K562 (cell line): ENCODE data around the gene CHRM4. TPM values are rescaled to one million over a fixed set of nuclear protein-coding genes. Genes with fewer than 3 reads are reported as not detected.
A peak's percentile ranks its signal among the peaks of the same experiment; 100 is the strongest.

Experiments used
- AFF4 ChIP-seq: sonication (generic); formaldehyde crosslinking; IDR thresholded peaks from 2 replicates; pipeline ENCODE4 v1.8.0; 2023; ENCODE audit warnings: mild to moderate bottlenecking, missing genetic modification reagents
- ATF2 ChIP-seq: sonication (generic); formaldehyde crosslinking; IDR thresholded peaks from 2 replicates; pipeline ENCODE4 v1.8.1; 2022; ENCODE audit warnings: missing genetic modification reagents
- BCOR ChIP-seq: fragments of 450-650 bp; IDR thresholded peaks from 2 replicates; pipeline ENCODE4 v1.6.1; 2016
- DACH1 ChIP-seq: fragments of 450-650 bp; IDR thresholded peaks from 2 replicates; pipeline ENCODE4 v1.6.1; 2018; ENCODE audit not compliant: partially characterized antibody
- GATAD2B ChIP-seq: fragments of 450-650 bp; IDR thresholded peaks from 2 replicates; pipeline ENCODE4 v1.6.1; 2017; ENCODE audit warnings: mild to moderate bottlenecking, borderline replicate concordance
- KAT7 ChIP-seq: sonication (generic); formaldehyde crosslinking; IDR thresholded peaks from 2 replicates; pipeline ENCODE4 v1.8.0; 2022; ENCODE audit warnings: missing genetic modification reagents, mild to moderate bottlenecking, borderline replicate concordance
- MAZ ChIP-seq, 2 experiments: fragments of 450-650 bp in 1 of 2; sonication (generic) in 1 of 2; formaldehyde crosslinking; IDR thresholded peaks in 1 of 2; conservative IDR thresholded peaks in 1 of 2; 2 replicates each; pipeline versions ENCODE4 v1.4.0 to v1.5.0; 2020; ENCODE audit warnings: mild to moderate bottlenecking in 1 of 2, missing genetic modification reagents in 1 of 2
- NELFE ChIP-seq: IDR thresholded peaks from 2 replicates; pipeline ENCODE4 v1.6.1; 2011; ENCODE audit warnings: mild to moderate bottlenecking; ENCODE audit not compliant: insufficient read depth, insufficient read length
- NFE2 ChIP-seq: IDR thresholded peaks from 2 replicates; pipeline ENCODE4 v1.6.1; 2014; ENCODE audit warnings: antibody characterized with exemption, low read depth
- NFRKB ChIP-seq: fragments of 450-650 bp; IDR thresholded peaks from 2 replicates; pipeline ENCODE4 v1.6.1; 2016; ENCODE audit warnings: low read depth
- NONO ChIP-seq, 2 experiments: fragments of 200-400 bp in 1 of 2; fragments of 450-650 bp in 1 of 2; formaldehyde crosslinking in 1 of 2; IDR thresholded peaks; 2 replicates each; pipeline ENCODE4 v1.6.1; 2017; ENCODE audit warnings: low read depth in 2 of 2, mild to moderate bottlenecking in 2 of 2, moderate library complexity in 2 of 2, low read length in 1 of 2
- RAD51 ChIP-seq: fragments of 450-650 bp; IDR thresholded peaks from 2 replicates; pipeline ENCODE4 v1.7.1; 2016; ENCODE audit warnings: low read depth, mild to moderate bottlenecking, borderline replicate concordance
- RBFOX2 ChIP-seq: fragments of 200-400 bp; formaldehyde crosslinking; IDR thresholded peaks from 2 replicates; pipeline ENCODE4 v1.6.1; 2017; ENCODE audit warnings: low read depth, mild to moderate bottlenecking, low read length, moderate library complexity
- SIN3A ChIP-seq, 2 experiments: fragments of 150-350 bp in 1 of 2; IDR thresholded peaks; 2 replicates each; pipeline ENCODE4 v1.6.1; 2011 to 2016; ENCODE audit warnings: borderline replicate concordance in 2 of 2, low read depth in 2 of 2, low read length in 2 of 2, mild to moderate bottlenecking in 2 of 2, moderate library complexity in 2 of 2; ENCODE audit not compliant: control insufficient read depth in 1 of 2
- SMAD4 ChIP-seq: fragments of 250-450 bp; sonication (Bioruptor Pico); conservative IDR thresholded peaks from 2 replicates; pipeline ENCODE4 v1.8.0; 2021; ENCODE audit warnings: inconsistent platforms, mild to moderate bottlenecking, moderate library complexity
- SNRNP70 ChIP-seq: fragments of 200-400 bp; formaldehyde crosslinking; optimal IDR thresholded peaks from 2 replicates; pipeline ENCODE3; 2017; ENCODE audit warnings: low read depth, low read length
- STAT6 ChIP-seq: sonication (generic); formaldehyde crosslinking; IDR thresholded peaks from 2 replicates; pipeline ENCODE4 v1.8.1; 2023; ENCODE audit warnings: mild to moderate bottlenecking, missing genetic modification reagents
- TEAD1 ChIP-seq, 2 experiments: fragments of 450-650 bp in 1 of 2; sonication (generic) in 1 of 2; formaldehyde crosslinking; IDR thresholded peaks; 2 replicates each; pipeline versions ENCODE4 v1.4.0 to v1.8.0; 2020 to 2022; ENCODE audit warnings: mild to moderate bottlenecking in 2 of 2, missing genetic modification reagents in 1 of 2
- THRAP3 ChIP-seq: fragments of 450-650 bp; IDR thresholded peaks from 2 replicates; pipeline ENCODE4 v1.6.1; 2016; ENCODE audit warnings: mild to moderate bottlenecking, inconsistent platforms, borderline replicate concordance
- polyA plus RNA-seq, 8 experiments: library from polyadenylated mRNA; depleted of rRNA in 4 of 8; stranded (reverse) in 5 of 8; unstranded in 3 of 8; fragments of >200 nt; fragmentation: Nextera tagmentation in 2 of 8; fragmentation: Illumina TruSeq in 1 of 8; extraction: Ambion mirVana in 2 of 8; extraction: Trizol in 1 of 8; gene quantifications; 2 replicates each; pipeline versions ENCODE4 v1.2.1 to v1.2.3, GENCODE V29; 2011 to 2014; ENCODE audit warnings: inconsistent platforms in 1 of 8, missing spikeins in 1 of 8
- total RNA-seq, 7 experiments: library from RNA; depleted of rRNA in 6 of 7; stranded (reverse); fragments of >200 nt in 6 of 7; fragmentation: Illumina TruSeq in 2 of 7; extraction: Trizol in 2 of 7; gene quantifications; 2 replicates each; pipeline versions ENCODE4 v1.2.1 to v1.2.3, GENCODE V29; 2011 to 2021; ENCODE audit warnings: low replicate concordance in 1 of 7

CHRM4 gene
- total and polyA plus RNA-seq, 9 of the 15 experiments (the other 6 are each of a cell fraction or from before 2014, with no cell fraction given): 0.22 to 1.3 (median 0.40) TPM; not detected in 2

DNA sequence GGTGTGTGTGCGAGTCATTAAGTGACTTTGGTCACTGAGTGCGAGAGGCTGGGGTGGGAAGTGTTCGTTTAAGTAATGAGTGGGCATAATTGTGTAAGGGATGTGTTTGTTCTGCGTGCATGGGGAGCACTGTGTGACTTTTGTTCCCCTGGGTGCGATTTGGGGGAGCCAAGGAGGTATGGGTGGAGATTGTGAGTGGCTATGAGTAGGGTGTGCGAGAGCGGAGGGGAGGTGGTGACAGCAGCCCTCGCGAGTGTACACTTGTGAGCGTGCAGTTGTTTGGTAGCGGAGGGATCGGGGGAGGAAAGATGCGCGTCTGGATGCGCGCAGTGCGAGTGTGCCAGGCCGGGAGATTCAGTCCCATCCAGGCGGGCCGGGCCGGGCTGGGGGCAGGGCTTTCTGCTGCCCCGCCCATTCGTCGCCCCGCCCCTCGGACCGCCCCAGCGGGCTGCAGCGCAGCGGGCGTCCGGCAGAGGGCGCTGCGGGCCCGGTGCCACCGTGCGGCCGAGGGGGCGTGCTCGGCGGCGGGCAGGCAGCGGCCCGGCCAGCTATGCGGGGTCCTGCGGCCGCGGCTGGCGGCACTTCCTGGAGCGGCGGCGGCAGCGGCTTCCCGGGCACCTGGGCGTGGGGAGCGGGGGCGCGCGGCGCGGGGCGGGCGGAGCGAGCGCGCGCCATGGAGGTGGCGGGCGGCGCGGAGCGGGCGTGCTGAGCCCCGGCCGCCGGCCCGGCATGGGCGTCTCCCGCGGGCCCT, 44.5 kb downstream of the CHRM4 start, which contains the start of gene DGKZ (continued):
- TF ChIP-seq SMAD4 (CRISPR knock-in tag) (peak; percentile 79), NELFE (no peak), NONO (IDR thresholded peaks at IDR 0.05; ENCODE audit: low read depth in 2 of 2, low read length in 1 of 2) (peak in 1 of 2 experiments; percentile 92; a peak in 2 of 4 replicates), TEAD1 (CRISPR knock-in tag; IDR thresholded peaks at IDR 0.05) (no peak), KAT7 (no peak), RAD51 (no peak), GATAD2B (peak; percentile 95), BCOR (0 out of 2 replicates have a peak, but pooled peaks have one; percentile 20), NFRKB (0 out of 2 replicates have a peak, but pooled peaks have one; percentile 9), MAZ (CRISPR knock-in tag; conservative IDR thresholded peaks at IDR 0.05 in 1 of 2, IDR thresholded peaks at IDR 0.05 in 1 of 2) (peak in 1 of 2 experiments; percentile 52; a peak in 1 of 4 replicates), RBFOX2 (peak; percentile 62), NFE2 (0 out of 2 replicates have a peak, but pooled peaks have one; percentile 15), SNRNP70 (no peak), THRAP3 (no peak), AFF4 (CRISPR knock-in tag) (no peak), DACH1 (no peak), SIN3A (IDR thresholded peaks at IDR 0.05; ENCODE audit: borderline replicate concordance in 2 of 2, control insufficient read depth in 1 of 2, low read depth in 2 of 2, low read length in 2 of 2) (peak; percentile 40 to 46; a peak in 1 of 4 replicates), STAT6 (CRISPR knock-in tag) (no peak), ATF2 (CRISPR knock-in tag) (no peak)
